Neural cell (in vitro differentiated cells): Measurements from ENCODE around the gene LARGE1. TPM values are rescaled to one million over a fixed set of nuclear protein-coding genes. Genes with fewer than 3 reads are reported as not detected.

Experiments used
- H2AFZ ChIP-seq: fragments of 200-600, 300-800 bp; sonication (generic), shearing (Covaris generic); 2 replicates; pipeline ENCODE4 v1.6.0; 2014; ENCODE audit warnings: low read depth, mild to moderate bottlenecking, antibody characterized with exemption, low read length, moderate library complexity
- H3F3A ChIP-seq: fragments of 200-600 bp; shearing (Covaris generic); 2 replicates; pipeline ENCODE4 v1.6.1; 2016; ENCODE audit warnings: mild to moderate bottlenecking, moderate library complexity, mixed read lengths, antibody characterized with exemption, low read length; ENCODE audit not compliant: insufficient read depth, poor library complexity, severe bottlenecking
- H3K27ac ChIP-seq: fragments of 200-600, 300-800 bp; sonication (generic), shearing (Covaris generic); 2 replicates; pipeline ENCODE4 v1.5.1; 2014; ENCODE audit warnings: mild to moderate bottlenecking, low read length, moderate library complexity
- H3K27me3 ChIP-seq: fragments of 300-800, 200-600 bp; sonication (generic), shearing (Covaris generic); 2 replicates; pipeline ENCODE4 v1.6.0; 2014; ENCODE audit warnings: mild to moderate bottlenecking, low read depth, low read length, moderate library complexity; ENCODE audit not compliant: insufficient read depth
- H3K36me3 ChIP-seq: fragments of 300-800, 200-600 bp; sonication (generic), shearing (Covaris generic); 2 replicates; pipeline ENCODE4 v1.5.1; 2014; ENCODE audit warnings: mild to moderate bottlenecking, antibody characterized with exemption, low read length, moderate library complexity; ENCODE audit not compliant: insufficient read depth
- H3K4me2 ChIP-seq: fragments of 300-800, 200-600 bp; sonication (generic), shearing (Covaris generic); 2 replicates; pipeline ENCODE4 v1.6.0; 2014; ENCODE audit warnings: mild to moderate bottlenecking, low read length
- H3K4me3 ChIP-seq: fragments of 300-800, 200-600 bp; sonication (generic), shearing (Covaris generic); 2 replicates; pipeline ENCODE4 v1.5.1; 2014; ENCODE audit warnings: mild to moderate bottlenecking, low read length, moderate library complexity
- H3K79me2 ChIP-seq: fragments of 200-600 bp; shearing (Covaris generic); replicated peaks from 2 replicates; pipeline ENCODE4 v1.6.0; 2014; ENCODE audit warnings: mild to moderate bottlenecking, low read length, moderate library complexity; ENCODE audit not compliant: insufficient read depth
- H3K9ac ChIP-seq: fragments of 300-800, 200-600 bp; sonication (generic), shearing (Covaris generic); 2 replicates; pipeline ENCODE4 v1.6.1; 2016; ENCODE audit warnings: mild to moderate bottlenecking, low read length, mixed read lengths
- H3K9me2 ChIP-seq: fragments of 200-600 bp; shearing (Covaris generic); 2 replicates; pipeline ENCODE4 v1.6.1; 2016; ENCODE audit warnings: mild to moderate bottlenecking, low read length, mixed read lengths; ENCODE audit not compliant: insufficient read depth
- H3K9me3 ChIP-seq: fragments of 200-600, 300-800 bp; sonication (generic), shearing (Covaris generic); 2 replicates; pipeline ENCODE4 v1.6.1; 2016; ENCODE audit warnings: mild to moderate bottlenecking, mixed run types, low read length, moderate library complexity, mixed read lengths
- H4K20me1 ChIP-seq: fragments of 200-600 bp; shearing (Covaris generic); 2 replicates; pipeline ENCODE4 v1.6.1; 2016; ENCODE audit warnings: mild to moderate bottlenecking, mixed run types; ENCODE audit not compliant: insufficient read depth
- CTCF ChIP-seq: fragments of 450-650 bp; IDR thresholded peaks from 2 replicates; pipeline ENCODE4 v1.5.1; 2014; ENCODE audit warnings: antibody characterized with exemption, mild to moderate bottlenecking, moderate library complexity; ENCODE audit not compliant: poor library complexity, severe bottlenecking
- EP300 ChIP-seq: fragments of 450-650 bp; conservative IDR thresholded peaks from 2 replicates; pipeline ENCODE4 v1.6.1; 2014; ENCODE audit warnings: antibody characterized with exemption, mild to moderate bottlenecking, moderate library complexity; ENCODE audit not compliant: poor library complexity, severe bottlenecking
- EZH2 ChIP-seq: fragments of 200-600, 300-800 bp; shearing (Covaris generic), sonication (generic); IDR thresholded peaks from 2 replicates; pipeline ENCODE4 v1.6.1; 2014; ENCODE audit warnings: antibody characterized with exemption, low read length, borderline replicate concordance, mild to moderate bottlenecking; ENCODE audit not compliant: insufficient read depth, poor library complexity, severe bottlenecking
- MXI1 ChIP-seq: fragments of 450-650 bp; conservative IDR thresholded peaks from 2 replicates; pipeline ENCODE4 v1.6.1; 2014; ENCODE audit warnings: antibody characterized with exemption, mild to moderate bottlenecking; ENCODE audit not compliant: poor library complexity, severe bottlenecking
- POLR2AphosphoS5 ChIP-seq: IDR thresholded peaks from 2 replicates; pipeline ENCODE4 v1.6.1; 2012
- RAD21 ChIP-seq: fragments of 450-650 bp; conservative IDR thresholded peaks from 2 replicates; pipeline ENCODE4 v1.6.1; 2014; ENCODE audit warnings: antibody characterized with exemption, mild to moderate bottlenecking, moderate library complexity
- REST ChIP-seq: IDR thresholded peaks from 2 replicates; pipeline ENCODE4 v1.6.1; 2012; ENCODE audit warnings: borderline replicate concordance
- SMC3 ChIP-seq: fragments of 450-650 bp; conservative IDR thresholded peaks from 2 replicates; pipeline ENCODE4 v1.6.1; 2014; ENCODE audit warnings: antibody characterized with exemption, mild to moderate bottlenecking, moderate library complexity; ENCODE audit not compliant: poor library complexity
- TAF1 ChIP-seq: IDR thresholded peaks from 2 replicates; pipeline ENCODE4 v1.6.1; 2012; ENCODE audit warnings: low read depth
- polyA plus RNA-seq: library from polyadenylated mRNA; depleted of rRNA; stranded (reverse); fragments of >200 nt; gene quantifications from 2 replicates; pipeline ENCODE4 v1.2.3, GENCODE V29; 2014

Gene LARGE1
- polyA plus RNA-seq, 1 donor from 2014 or later: 27.5 TPM

GRCh38 chr22:33842006-33842354 lies 78.3 kb downstream of the LARGE1 start:
- H3K9ac ChIP-seq: no peak overlapping the region
- H3K9me2 ChIP-seq: no peaks in the 10 kb centered on the region
- no peak for TF ChIP-seq CTCF
- no peak for TF ChIP-seq SMC3
- TF ChIP-seq REST: no peak
- no peak for TF ChIP-seq EZH2
- TF ChIP-seq EP300: no peak
- no peak for TF ChIP-seq POLR2AphosphoS5
- TF ChIP-seq RAD21: no peak
- TF ChIP-seq MXI1: no peak
- TF ChIP-seq TAF1: no peak
- H3K9me3 ChIP-seq: no peaks in the 10 kb centered on the region
- H3K27me3 ChIP-seq: no peaks in the 10 kb centered on the region
- no peak overlapping the region for H3K4me2 ChIP-seq
- no peaks in the 10 kb centered on the region for H4K20me1 ChIP-seq
- no peaks in the 10 kb centered on the region for H3K36me3 ChIP-seq
- no peak overlapping the region for H2AFZ ChIP-seq
- no peaks in the 10 kb centered on the region for H3F3A ChIP-seq
- H3K79me2 ChIP-seq: no peaks in the 10 kb centered on the region
- H3K4me3 ChIP-seq: no peak overlapping the region
- no peak overlapping the region for H3K27ac ChIP-seq

GRCh38 chr22:33841281-33842005 lies 78.8 kb downstream of the LARGE1 start:
- no peaks in the 10 kb centered on the region for H3K9me3 ChIP-seq
- H3K4me2 ChIP-seq: no peak overlapping the region
- H3K27ac ChIP-seq: no peak overlapping the region
- H3K9me2 ChIP-seq: no peaks in the 10 kb centered on the region
- H3F3A ChIP-seq: no peaks in the 10 kb centered on the region
- no peaks in the 10 kb centered on the region for H3K27me3 ChIP-seq
- no peak overlapping the region for H3K4me3 ChIP-seq
- no peak for TF ChIP-seq EP300
- no peak for TF ChIP-seq SMC3
- no peak for TF ChIP-seq MXI1
- TF ChIP-seq RAD21: no peak
- TF ChIP-seq CTCF: no peak
- no peak for TF ChIP-seq POLR2AphosphoS5
- no peak for TF ChIP-seq EZH2
- H3K36me3 ChIP-seq: no peaks in the 10 kb centered on the region
- H4K20me1 ChIP-seq: no peaks in the 10 kb centered on the region
- H2AFZ ChIP-seq: no peak overlapping the region
- H3K9ac ChIP-seq: no peak overlapping the region
- no peaks in the 10 kb centered on the region for H3K79me2 ChIP-seq
